GM21786 (cell line): ENCODE data around the gene COL4A3.
"Not testable (repeated sequence)": the region's sequence is repeated elsewhere in the genome, so short reads cannot be mapped to it uniquely, and the experiment has no call there.

Experiments
- ATAC-seq: cut with Tn5 transposase; IDR thresholded peaks from one replicate; pipeline ENCODE4 v1.9.1; 2021; ENCODE audit not compliant: unreplicated experiment

Gene COL4A3

GRCh38 chr2:227205701-227206100, 41.3 kb downstream of the COL4A3 start:
- no peak for ATAC-seq

- no peak for ATAC-seq
These were observed 42.0 kb downstream of the COL4A3 start for GRCh38 chr2:227206406-227206805.

- no peak for ATAC-seq
These were observed 43.1 kb downstream of the COL4A3 start for GRCh38 chr2:227207573-227207972.

- ATAC-seq, result no peak
These were observed 50.2 kb downstream of the COL4A3 start for GRCh38 chr2:227214622-227215041.

- no peak for ATAC-seq
These were observed 55.1 kb downstream of the COL4A3 start for GRCh38 chr2:227219312-227220105.

- no peak for ATAC-seq
These were observed 56.7 kb downstream of the COL4A3 start for GRCh38 chr2:227221120-227221519.

- no peak for ATAC-seq
These were observed 57.9 kb downstream of the COL4A3 start for GRCh38 chr2:227222292-227222691.

- not testable (repeated sequence) for ATAC-seq
These were observed 61.2 kb downstream of the COL4A3 start for GRCh38 chr2:227225641-227226040.

GRCh38 chr2:227228061-227228667, 63.7 kb downstream of the COL4A3 start:
- ATAC-seq, result no peak

GRCh38 chr2:227230151-227230550, 65.7 kb downstream of the COL4A3 start:
- no peak for ATAC-seq

GRCh38 chr2:227234429-227234828, 70.0 kb downstream of the COL4A3 start:
- no peak for ATAC-seq

GRCh38 chr2:227237786-227238185, 73.4 kb downstream of the COL4A3 start:
- ATAC-seq, result no peak

GRCh38 chr2:227238238-227239237, 74.1 kb downstream of the COL4A3 start:
- ATAC-seq, result peak; percentile 80

GRCh38 chr2:227241005-227241404, 76.6 kb downstream of the COL4A3 start:
- ATAC-seq, result no peak

GRCh38 chr2:227248876-227249275, 84.5 kb downstream of the COL4A3 start:
- ATAC-seq, result no peak

- ATAC-seq, result no peak
These were observed 88.4 kb downstream of the COL4A3 start for GRCh38 chr2:227252831-227253230.

- ATAC-seq, result no peak
These were observed 92.2 kb downstream of the COL4A3 start for GRCh38 chr2:227256605-227257004.

GRCh38 chr2:227257820-227258219, 93.4 kb downstream of the COL4A3 start:
- no peak for ATAC-seq

GRCh38 chr2:227260041-227260440, 95.6 kb downstream of the COL4A3 start:
- no peak for ATAC-seq

GRCh38 chr2:227267410-227268115, 103.1 kb downstream of the COL4A3 start:
- ATAC-seq, result no peak

- no peak for ATAC-seq
These were observed 116.5 kb downstream of the COL4A3 start for GRCh38 chr2:227280895-227281294.
